ENCODE data around the gene MEGF8. TPM values are rescaled to one million over a fixed set of nuclear protein-coding genes. Genes with fewer than 3 reads are reported as not detected.

Gene MEGF8
- total RNA-seq, 2 experiments from 2014 or later: 4.2 to 4.7 TPM

DNA sequence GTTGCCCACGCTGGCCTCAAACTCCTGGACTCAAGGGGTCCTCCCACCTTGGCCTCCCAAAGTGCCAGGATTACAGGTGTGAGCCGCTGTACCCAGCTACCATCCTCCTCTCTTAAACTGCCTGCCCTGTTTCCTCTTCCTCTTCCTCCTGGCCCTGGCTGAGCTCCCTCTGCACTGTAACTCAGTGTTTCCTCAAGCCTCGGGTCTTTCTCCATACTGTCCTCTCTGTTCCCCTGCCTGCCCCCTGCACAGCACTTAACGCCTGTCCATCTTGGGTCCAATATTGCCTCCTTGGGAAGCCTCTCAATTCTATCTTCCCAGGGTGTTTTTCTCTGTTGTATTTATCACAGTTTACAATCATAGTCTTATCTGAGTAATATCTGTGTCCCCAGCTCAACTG, 95.7 kb downstream of the MEGF8 start:
- CTCF ChIA-PET: interaction anchor here (1.2 to 4.3 kb wide), 9 partner anchors 13 to 312 kb away, joined by 4 to 35 read pairs (median 8); partner anchors contain the start of gene CEACAM1
- POLR2A ChIA-PET: no interaction called here
- peaks cover 42% of the 10 kb centered on the region for H3K4me1 Mint-ChIP-seq
- DNase-seq: no peak
- H3K9me3 Mint-ChIP-seq: no peaks in the 10 kb centered on the region
- peak overlapping the region; percentile 18 for H3K27ac Mint-ChIP-seq
- no peak overlapping the region for H3K4me3 Mint-ChIP-seq
- H3K27me3 Mint-ChIP-seq: peaks cover under 1% of the 10 kb centered on the region
- peaks cover 4% of the 10 kb centered on the region for H3K36me3 Mint-ChIP-seq (ENCODE audit: low read depth)

DNA sequence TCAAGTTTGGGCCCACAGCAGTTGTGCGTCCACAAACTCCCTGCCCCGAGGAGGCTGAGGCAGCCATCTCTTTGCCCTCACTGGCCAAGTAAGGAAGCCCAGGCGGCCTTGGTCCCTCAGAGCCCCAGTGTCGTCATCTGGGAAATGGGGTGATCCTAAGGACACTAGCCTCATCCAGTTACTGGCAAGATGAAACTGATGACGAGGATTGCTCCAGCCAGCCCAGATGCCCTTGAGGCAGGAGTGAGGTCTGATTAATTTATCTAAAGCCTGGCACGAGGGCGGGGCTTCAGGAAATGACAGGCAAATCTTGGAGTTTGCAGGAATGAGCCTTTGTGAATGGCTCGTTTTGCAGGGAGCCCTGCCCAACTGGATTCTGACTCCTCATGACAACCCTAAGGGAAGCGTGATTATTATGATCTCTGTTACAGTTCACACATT, 96.2 kb downstream of the MEGF8 start:
- no peak for DNase-seq
- Mint-ChIP-seq H3K4me3 (peak overlapping the region; percentile 87), H3K9me3 (no peaks in the 10 kb centered on the region), H3K27ac (no peak overlapping the region), H3K27me3 (peaks cover 4% of the 10 kb centered on the region), H3K4me1 (peaks cover 42% of the 10 kb centered on the region), H3K36me3 (ENCODE audit: low read depth) (peaks cover 4% of the 10 kb centered on the region)
- ChIA-PET POLR2A (no interaction called here), CTCF (interaction anchor here (1.2 to 2.7 kb wide), 5 partner anchors 17 to 313 kb away, joined by 4 to 18 read pairs (median 4); no protein-coding TSS in a partner anchor)

DNA sequence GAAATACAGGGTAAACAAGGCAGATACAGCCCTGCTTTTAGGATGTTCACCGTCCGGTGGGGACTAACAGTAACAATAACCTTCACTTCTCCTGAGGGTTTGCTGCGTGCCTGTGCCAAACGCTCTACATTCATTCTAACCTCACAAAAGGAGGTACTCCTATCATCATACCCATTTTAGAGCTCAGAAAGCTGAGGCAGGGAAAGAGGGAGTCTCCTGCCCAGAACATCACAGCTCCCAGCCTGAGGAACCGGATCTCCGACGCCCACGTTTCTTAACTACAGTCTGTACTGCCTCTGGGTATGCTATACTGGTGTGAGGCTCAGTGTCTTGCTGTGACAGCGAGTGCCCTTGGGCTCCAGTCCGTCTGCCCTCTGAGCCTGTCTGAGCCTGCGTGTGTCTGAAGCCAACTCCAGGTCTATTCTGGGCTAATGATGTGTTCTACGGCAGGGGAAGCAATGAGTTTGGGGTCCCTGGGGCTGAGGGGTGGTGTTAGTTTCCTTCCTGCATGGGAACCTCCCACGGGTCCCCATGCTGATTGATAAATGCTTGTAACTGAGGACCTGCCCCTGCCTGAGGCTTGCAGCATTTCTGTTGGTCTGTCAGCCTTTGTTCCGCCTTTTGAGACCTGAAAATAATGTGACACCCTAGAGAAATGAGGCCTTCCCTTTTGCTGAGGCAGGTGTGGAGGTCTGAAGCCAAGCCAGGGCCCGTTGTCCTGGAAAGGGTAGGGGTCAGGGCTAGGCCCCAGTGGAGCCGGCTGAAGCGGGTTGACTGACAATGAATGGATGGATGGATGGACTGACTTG, 96.9 kb downstream of the MEGF8 start:
- CTCF ChIA-PET: interaction anchor here (1.2 to 2.3 kb wide), 6 partner anchors 9 to 106 kb away, joined by 3 to 19 read pairs (median 8); partner anchors contain the start of gene CEACAM1
- POLR2A ChIA-PET: interaction anchor here (0.6 to 2.7 kb wide), 5 partner anchors 12 to 93 kb away, joined by 3 to 20 read pairs (median 5); no protein-coding TSS in a partner anchor
- peaks cover 4% of the 10 kb centered on the region for H3K36me3 Mint-ChIP-seq (ENCODE audit: low read depth)
- H3K9me3 Mint-ChIP-seq: no peaks in the 10 kb centered on the region
- H3K27me3 Mint-ChIP-seq: peaks cover 4% of the 10 kb centered on the region
- peak overlapping the region; percentile 85 for H3K27ac Mint-ChIP-seq
- H3K4me1 Mint-ChIP-seq: peaks cover 42% of the 10 kb centered on the region
- peak overlapping the region; percentile 87 for H3K4me3 Mint-ChIP-seq
- no peak for DNase-seq

DNA sequence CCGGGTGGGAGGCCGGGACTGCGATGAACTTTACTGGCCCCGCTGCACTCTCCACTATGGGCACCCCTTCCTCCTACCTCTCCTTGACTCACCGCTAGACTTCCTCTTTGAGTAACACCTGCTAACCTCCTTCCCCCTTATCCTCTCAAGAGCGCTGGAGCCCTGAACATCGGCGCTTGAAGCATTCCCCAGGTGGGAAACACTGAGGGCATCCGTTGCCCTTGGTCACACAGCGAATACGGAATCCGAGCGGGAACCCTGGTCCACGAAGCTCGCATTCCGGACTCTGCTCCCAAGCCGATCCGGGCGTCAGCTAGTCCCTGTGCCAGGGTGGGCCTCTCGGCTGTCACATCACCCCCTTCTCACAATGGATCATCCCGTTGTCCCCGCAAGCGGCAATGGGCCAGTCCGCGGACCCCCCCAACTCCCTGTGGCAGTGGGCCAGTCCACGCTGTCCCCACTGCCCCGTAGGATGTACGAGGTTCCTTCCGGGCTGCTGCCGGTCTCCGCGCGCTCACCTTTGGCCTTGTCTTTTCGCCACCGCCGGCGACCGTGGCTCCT, 97.5 kb downstream of the MEGF8 start:
- ChIA-PET CTCF (interaction anchor here (1.0 to 3.6 kb wide), 13 partner anchors 10 to 314 kb away, joined by 3 to 26 read pairs (median 8); partner anchors contain the start of gene CEACAM1), POLR2A (interaction anchor here (0.6 to 2.7 kb wide), 6 partner anchors 11 to 105 kb away, joined by 3 to 20 read pairs (median 4); partner anchors contain the start of gene CEACAM1)
- H3K4me3 Mint-ChIP-seq: peak overlapping the region; percentile 87
- peaks cover 4% of the 10 kb centered on the region for H3K36me3 Mint-ChIP-seq (ENCODE audit: low read depth)
- H3K27ac Mint-ChIP-seq: peak overlapping the region; percentile 85
- DNase-seq: peak; percentile 39
- peaks cover 42% of the 10 kb centered on the region for H3K4me1 Mint-ChIP-seq
- H3K27me3 Mint-ChIP-seq: peaks cover 4% of the 10 kb centered on the region
- no peaks in the 10 kb centered on the region for H3K9me3 Mint-ChIP-seq

DNA sequence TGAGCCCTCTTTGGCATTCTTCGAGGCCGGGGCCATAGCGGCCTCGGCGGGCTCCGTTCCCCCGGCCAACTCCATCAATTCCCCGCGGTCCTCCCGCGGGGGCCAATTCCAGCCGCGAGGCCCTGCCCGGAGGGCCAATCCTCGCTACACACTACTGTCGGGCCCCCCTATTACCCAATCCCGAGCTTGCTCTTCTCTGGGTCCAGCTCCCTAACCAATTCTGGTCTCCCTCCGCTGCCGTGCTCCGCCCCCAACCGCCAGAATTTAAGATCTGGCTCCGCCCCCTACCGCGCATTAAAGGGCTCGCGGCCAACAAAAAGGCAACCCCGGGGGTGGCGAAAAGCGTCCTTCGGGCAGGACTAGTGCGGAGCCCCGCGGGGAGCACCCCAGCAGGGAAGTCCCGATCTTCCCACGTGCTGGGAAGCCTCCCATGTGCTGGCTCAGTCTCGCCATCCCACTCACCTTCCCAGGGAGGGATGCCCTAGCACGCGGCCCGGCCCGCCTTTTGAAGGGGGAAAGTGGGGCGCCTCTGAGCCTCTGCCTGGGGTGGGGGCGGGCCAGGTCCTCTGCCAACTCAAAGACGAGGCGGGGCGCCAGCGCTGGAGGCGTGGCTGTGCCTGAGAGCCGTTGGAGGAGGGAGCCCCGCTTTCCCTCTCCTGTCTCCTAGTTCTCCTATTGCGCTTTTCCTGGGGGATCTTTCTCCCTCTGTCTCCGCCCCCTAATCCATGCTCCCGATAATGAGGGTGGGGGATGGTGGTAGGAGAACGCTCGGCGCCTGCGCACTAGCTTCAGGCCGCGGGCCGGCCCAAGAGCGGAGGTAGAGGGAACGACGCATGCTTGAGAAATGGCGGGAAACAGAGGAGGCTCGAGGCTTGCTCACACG, 98.3 kb downstream of the MEGF8 start:
- peak; percentile 95 for DNase-seq
- ChIA-PET POLR2A (interaction anchor here (1.1 to 2.7 kb wide), 6 partner anchors 10 to 104 kb away, joined by 3 to 20 read pairs (median 4); partner anchors contain the start of gene CEACAM1), CTCF (interaction anchor here (1.0 to 3.6 kb wide), 13 partner anchors 10 to 315 kb away, joined by 3 to 26 read pairs (median 8); partner anchors contain the start of gene CEACAM1)
- Mint-ChIP-seq H3K9me3 (no peaks in the 10 kb centered on the region), H3K27ac (peak overlapping the region; percentile 85), H3K4me1 (peaks cover 42% of the 10 kb centered on the region), H3K36me3 (ENCODE audit: low read depth) (peaks cover 4% of the 10 kb centered on the region), H3K27me3 (peaks cover 4% of the 10 kb centered on the region), H3K4me3 (peak overlapping the region; percentile 87)

DNA sequence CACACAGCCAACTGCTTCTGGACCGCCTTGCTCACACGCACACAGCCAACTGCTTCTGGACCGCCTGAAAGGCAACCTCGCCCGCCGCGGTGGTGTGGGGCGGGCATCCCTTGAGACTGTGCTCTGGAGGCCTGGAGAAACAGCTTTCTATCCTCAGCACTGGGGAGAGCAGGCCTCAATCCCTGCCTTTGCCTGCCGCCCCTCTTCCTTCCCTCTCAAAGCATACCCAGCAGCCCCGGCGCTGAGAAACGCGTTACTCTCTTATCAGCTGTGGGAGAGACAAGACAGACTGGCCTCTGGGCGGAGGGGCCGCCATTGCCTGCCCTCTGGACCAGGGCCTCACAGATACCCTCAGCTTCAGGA, 98.9 kb downstream of the MEGF8 start:
- Mint-ChIP-seq H3K36me3 (ENCODE audit: low read depth) (peaks cover 4% of the 10 kb centered on the region), H3K27me3 (peaks cover 4% of the 10 kb centered on the region), H3K27ac (no peak overlapping the region), H3K9me3 (no peaks in the 10 kb centered on the region), H3K4me1 (peaks cover 42% of the 10 kb centered on the region), H3K4me3 (peak overlapping the region; percentile 87)
- DNase-seq: no peak
- POLR2A ChIA-PET: interaction anchor here (1.1 to 2.7 kb wide), 3 partner anchors 10 to 104 kb away, joined by 3 to 20 read pairs (median 4); partner anchors contain the start of gene CEACAM1
- CTCF ChIA-PET: interaction anchor here (1.6 to 3.6 kb wide), 4 partner anchors 9 to 27 kb away, joined by 11 to 26 read pairs (median 20); no protein-coding TSS in a partner anchor

DNA sequence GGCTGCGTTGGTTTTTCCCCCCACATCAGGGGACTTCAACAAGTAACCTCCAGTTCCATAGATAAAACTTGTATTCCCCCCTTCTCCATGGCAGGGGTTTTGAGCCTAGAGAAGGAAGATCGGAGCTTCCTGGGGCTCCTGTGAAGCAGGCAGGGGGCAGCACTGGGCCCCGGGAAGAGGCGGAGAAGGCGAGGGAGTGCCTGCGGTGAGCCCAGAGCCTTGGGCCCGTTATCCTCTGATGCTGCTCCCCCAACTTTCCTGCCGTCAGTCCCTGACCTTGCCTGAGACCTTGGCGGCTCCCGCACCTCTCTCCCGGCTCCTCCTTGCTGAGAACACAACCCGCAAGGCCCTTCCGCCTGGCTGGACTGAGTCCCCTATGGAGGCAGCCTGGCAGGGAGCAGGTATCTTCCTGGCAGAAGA, 99.3 kb downstream of the MEGF8 start:
- POLR2A ChIA-PET: interaction anchor here (1.1 to 2.7 kb wide), 2 partner anchors 9 to 26 kb away, joined by 3 to 20 read pairs; no protein-coding TSS in a partner anchor
- Mint-ChIP-seq H3K27me3 (peaks cover 4% of the 10 kb centered on the region), H3K4me3 (no peak overlapping the region), H3K27ac (no peak overlapping the region), H3K9me3 (no peaks in the 10 kb centered on the region), H3K36me3 (ENCODE audit: low read depth) (peaks cover 2% of the 10 kb centered on the region), H3K4me1 (peaks cover 42% of the 10 kb centered on the region)
- CTCF ChIA-PET: interaction anchor here (1.6 to 3.6 kb wide), 4 partner anchors 9 to 25 kb away, joined by 3 to 26 read pairs (median 20); no protein-coding TSS in a partner anchor
- no peak for DNase-seq

DNA sequence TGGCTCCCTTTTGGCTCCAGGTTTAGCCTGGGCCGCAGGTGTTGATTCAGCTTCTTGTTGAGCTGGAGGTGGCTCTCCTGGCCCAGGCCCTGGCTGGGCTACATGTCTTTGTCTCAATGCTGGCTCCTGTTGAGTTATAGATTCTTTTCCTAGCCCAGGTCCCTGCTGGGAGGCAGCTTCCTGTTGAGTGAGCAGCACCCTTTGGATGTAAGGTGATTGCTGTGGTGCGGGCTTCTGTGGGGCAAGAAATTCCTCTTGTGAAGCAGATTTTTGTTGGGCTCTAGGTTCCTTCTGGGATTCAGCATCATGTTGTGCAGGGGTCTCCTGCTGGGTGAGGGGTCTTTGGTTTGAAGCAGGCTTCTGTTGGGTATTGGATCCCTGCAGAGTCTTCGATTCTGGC, 101.2 kb downstream of the MEGF8 start:
- H3K27me3 Mint-ChIP-seq: peaks cover 5% of the 10 kb centered on the region
- ChIA-PET CTCF (interaction anchor here (1.6 to 3.6 kb wide), 2 partner anchors 12 to 23 kb away, joined by 3 to 22 read pairs; no protein-coding TSS in a partner anchor), POLR2A (interaction anchor here (1.0 kb wide), 1 partner anchor 14 kb away, joined by 3 read pairs; no protein-coding TSS in a partner anchor)
- no peak overlapping the region for H3K4me3 Mint-ChIP-seq
- H3K4me1 Mint-ChIP-seq: peaks cover 22% of the 10 kb centered on the region
- H3K9me3 Mint-ChIP-seq: no peaks in the 10 kb centered on the region
- no peaks in the 10 kb centered on the region for H3K36me3 Mint-ChIP-seq (ENCODE audit: low read depth)
- DNase-seq: no peak
- no peak overlapping the region for H3K27ac Mint-ChIP-seq

DNA sequence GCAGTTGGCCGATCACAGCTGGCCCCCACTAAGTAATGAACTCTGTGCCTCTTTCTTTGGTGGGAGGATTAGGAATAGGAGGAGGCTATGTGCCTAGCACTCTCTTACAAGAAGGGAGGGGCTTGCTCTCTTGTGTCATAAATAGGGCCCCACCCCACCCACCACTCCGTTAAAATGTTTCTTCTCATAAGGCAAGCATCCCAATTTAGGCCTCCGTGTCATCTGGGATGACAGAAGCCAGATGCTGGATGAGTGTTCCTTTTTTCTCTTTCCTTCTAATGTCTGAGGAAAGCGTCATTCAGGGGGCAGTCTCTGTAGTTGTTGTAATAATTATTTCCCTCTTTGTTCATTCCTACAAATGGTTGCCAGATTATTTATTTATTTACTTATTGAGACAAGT, 101.9 kb downstream of the MEGF8 start, which contains the start of gene LIPE:
Gene LIPE, minus strand, starts transcription at position 76 of the 400 bp plus-strand sequence. CDS start 239 bp downstream, outside the sequence.
- peaks cover 16% of the 10 kb centered on the region for H3K4me1 Mint-ChIP-seq
- DNase-seq: no peak
- H3K27ac Mint-ChIP-seq: no peak within 1 kb of the TSS
- peaks cover 5% of the 10 kb centered on the region for H3K27me3 Mint-ChIP-seq
- POLR2A ChIA-PET: no interaction called here
- H3K4me3 Mint-ChIP-seq: no peak within 1 kb of the TSS
- H3K9me3 Mint-ChIP-seq: no peaks in the 10 kb centered on the region
- H3K36me3 Mint-ChIP-seq (ENCODE audit: low read depth): no peaks in the 10 kb centered on the region
- CTCF ChIA-PET: no interaction called here
